Lung (tissue), 12 donors: ENCODE data around the gene FAM32A. TPM values are rescaled to one million over a fixed set of nuclear protein-coding genes. Genes with fewer than 3 reads are reported as not detected.

ENCODE experiments used
- ATAC-seq: fragments of 200-7000 bp; cut with Tn5 transposase; one replicate; pipeline ENCODE4 v1.9.1; 2020; ENCODE audit warnings: moderate number of reproducible peaks; ENCODE audit not compliant: insufficient read depth, low FRiP score
- DNase-seq, 3 donors: peaks; one replicate each; pipeline ENCODE4 v3.0.0-alpha.2; 2013 to 2017
- H3K27ac ChIP-seq, 2 donors: one replicate each; pipeline ENCODE4 v1.5.1; 2013; ENCODE audit warnings: mild to moderate bottlenecking in 2 of 2, moderate library complexity in 2 of 2, control low read depth in 1 of 2, inconsistent platforms in 1 of 2, low read depth in 1 of 2, low read length in 1 of 2
- H3K27me3 ChIP-seq, 3 donors: one replicate each; pipeline ENCODE4 v1.5.1; 2013; ENCODE audit warnings: low read length in 2 of 3; ENCODE audit not compliant: control insufficient read depth in 3 of 3, insufficient read depth in 3 of 3
- H3K36me3 ChIP-seq, 4 donors: one replicate each; pipeline ENCODE4 v1.5.1; 2013; ENCODE audit warnings: low read length in 4 of 4, mild to moderate bottlenecking in 1 of 4, moderate library complexity in 1 of 4; ENCODE audit not compliant: control insufficient read depth in 4 of 4, insufficient read depth in 4 of 4
- H3K4me1 ChIP-seq, 5 donors: one replicate each; pipeline ENCODE4 v1.5.1; 2013; ENCODE audit warnings: low read length in 5 of 5, mild to moderate bottlenecking in 2 of 5, moderate library complexity in 1 of 5; ENCODE audit not compliant: control insufficient read depth in 5 of 5, insufficient read depth in 5 of 5
- H3K4me3 ChIP-seq: one replicate; pipeline ENCODE4 v1.5.1; 2013; ENCODE audit warnings: mild to moderate bottlenecking, control low read depth, moderate library complexity
- H3K9ac ChIP-seq, 2 donors: one replicate each; pipeline ENCODE4 v1.5.1; 2013; ENCODE audit warnings: low read length in 2 of 2, control low read depth in 1 of 2; ENCODE audit not compliant: insufficient read depth in 1 of 2
- H3K9me3 ChIP-seq, 4 donors: one replicate each; pipeline ENCODE4 v1.5.1; 2013; ENCODE audit warnings: low read length in 3 of 4, mild to moderate bottlenecking in 1 of 4, moderate library complexity in 1 of 4; ENCODE audit not compliant: control insufficient read depth in 4 of 4, insufficient read depth in 3 of 4
- CTCF ChIP-seq: IDR thresholded peaks from 2 replicates; pipeline ENCODE4 v1.5.1; 2012; ENCODE audit warnings: mild to moderate bottlenecking; ENCODE audit errors: control extremely low read depth, extremely low read depth
- WGBS, 2 donors: extraction: QIAGEN DNeasy Blood & Tissue Kit; methylation state at CpG; one replicate each; pipeline ENCODE4 v1.1.7; 2013; 5-methylcytosine and 5-hydroxymethylcytosine counted together
- polyA plus RNA-seq, 2 donors: library from polyadenylated mRNA; stranded (reverse); fragments of 200-250 nt; gene quantifications; one replicate each; pipeline ENCODE4 v1.2.1, GENCODE V29; 2013
- total RNA-seq, 2 donors: library from RNA; depleted of rRNA in 1 of 2; stranded (reverse); fragments of >200 nt in 1 of 2; gene quantifications; one replicate each; pipeline ENCODE4 v1.2.1, GENCODE V29; 2014 to 2021
- donor health status: control.
- donor health status: control.
- donor health status: Bipolar disorder and iron deficiency.
- donor health status: healthy.
- donor health status: DM: yes; HTN: yes; CAD: no.

Gene FAM32A
- total and polyA plus RNA-seq, 4 donors, result 53.5 to 81.7 (median 68.8) TPM

- WGBS, 2 donors, result 66 to 82% methylated on average over 6 of the region's 6 CpGs
- H3K9me3 ChIP-seq, result no peaks in the 10 kb centered on the region
- peaks cover 0 to 9% (median 7%) of the 10 kb centered on the region in 5 donors for H3K4me1 ChIP-seq
- H3K27me3 ChIP-seq, result no peaks in the 10 kb centered on the region
- ATAC-seq (no peak), DNase-seq (no peak)
- no peak for TF ChIP-seq CTCF
- H3K4me3 ChIP-seq, result no peak overlapping the region
- H3K9ac ChIP-seq, result no peak overlapping the region
- H3K36me3 ChIP-seq, result peaks cover 8 to 46% (median 28%) of the 10 kb centered on the region in 4 donors
- H3K27ac ChIP-seq, result no peak overlapping the region
Measured at GRCh38 chr19:16190198-16190597, 5.0 kb downstream of the FAM32A start.

- ATAC-seq (no peak), DNase-seq (no peak)
- H3K4me1 ChIP-seq, result peaks cover 0 to 9% (median 7%) of the 10 kb centered on the region in 5 donors
- WGBS, 2 donors, result 90 to 94% methylated on average over 10 of the region's 10 CpGs
- no peak overlapping the region for H3K9ac ChIP-seq
- TF ChIP-seq CTCF, result no peak
- H3K27me3 ChIP-seq, result no peaks in the 10 kb centered on the region
- peaks cover 8 to 46% (median 28%) of the 10 kb centered on the region in 4 donors for H3K36me3 ChIP-seq
- H3K4me3 ChIP-seq, result no peak overlapping the region
- no peak overlapping the region for H3K27ac ChIP-seq
- no peaks in the 10 kb centered on the region for H3K9me3 ChIP-seq
Measured at GRCh38 chr19:16190736-16191135, 5.5 kb downstream of the FAM32A start.

- Histone ChIP-seq H3K27me3 (no peaks in the 10 kb centered on the region), H3K4me3 (no peak overlapping the region), H3K4me1 (peaks cover 0 to 8% (median 4%) of the 10 kb centered on the region in 5 donors), H3K27ac (no peak overlapping the region), H3K9me3 (no peaks in the 10 kb centered on the region), H3K9ac (no peak overlapping the region), H3K36me3 (peaks cover 8 to 46% (median 28%) of the 10 kb centered on the region in 4 donors)
- DNase-seq (no peak), ATAC-seq (no peak)
- WGBS, 2 donors, result 82 to 87% methylated on average over 15 to 16 of the region's 16 CpGs
- TF ChIP-seq CTCF, result no peak
Measured at GRCh38 chr19:16191216-16191908, 6.2 kb downstream of the FAM32A start.
